Upper lobe of right lung (tissue), 1 donor: ENCODE results near the gene TRPV4. TPM values are rescaled to one million over a fixed set of nuclear protein-coding genes. Genes with fewer than 3 reads are reported as not detected.
"Not testable (repeated sequence)": the region's sequence is repeated elsewhere in the genome, so short reads cannot be mapped to it uniquely, and the experiment has no call there.

Experiments
- ATAC-seq: fragments of 200-7000 bp; cut with Tn5 transposase; one replicate; pipeline ENCODE4 v1.9.1; 2020; ENCODE audit warnings: mild to moderate bottlenecking, moderate library complexity
- DNase-seq: peaks from one replicate; pipeline ENCODE4 v3.0.0-alpha.2; 2020
- H3K27ac ChIP-seq: fragments of 200-600 bp; one replicate; pipeline ENCODE4 v1.8.0; 2022
- H3K27me3 ChIP-seq: fragments of 200-600 bp; one replicate; pipeline ENCODE4 v1.8.0; 2022; ENCODE audit warnings: mild to moderate bottlenecking
- H3K36me3 ChIP-seq: fragments of 200-600 bp; one replicate; pipeline ENCODE4 v1.8.0; 2022
- H3K4me1 ChIP-seq: fragments of 200-600 bp; one replicate; pipeline ENCODE4 v1.8.0; 2022
- H3K4me3 ChIP-seq: fragments of 200-600 bp; one replicate; pipeline ENCODE4 v1.8.0; 2022; ENCODE audit warnings: mild to moderate bottlenecking
- H3K9me3 ChIP-seq: fragments of 200-600 bp; one replicate; pipeline ENCODE4 v1.8.0; 2022
- intact Hi-C: fragments of 100-400 bp; cut with DNase I; formaldehyde crosslinking; loops from one replicate; pipeline ENCODE4 v1.11.0; 2022
- total RNA-seq: library from RNA; stranded (reverse); fragmentation: NEBNext Ultra II Directional; extraction: Animal tissue kit (Norgen Biotek cat#: 25700); gene quantifications from one replicate; pipeline ENCODE4 v1.2.1, GENCODE V29; 2021
- TF ChIP-seq, protein P1 (sequence below): fragments of 200-600 bp; IDR thresholded peaks from one replicate; pipeline ENCODE4 v1.8.0; 2022; ENCODE audit warnings: antibody characterized with exemption
- donor health status: DM: no; HTN: yes; CAD: no; lungs with severe emphysema.

TRPV4 gene
- total RNA-seq, 1 donor from 2014 or later: 4.5 TPM

DNA sequence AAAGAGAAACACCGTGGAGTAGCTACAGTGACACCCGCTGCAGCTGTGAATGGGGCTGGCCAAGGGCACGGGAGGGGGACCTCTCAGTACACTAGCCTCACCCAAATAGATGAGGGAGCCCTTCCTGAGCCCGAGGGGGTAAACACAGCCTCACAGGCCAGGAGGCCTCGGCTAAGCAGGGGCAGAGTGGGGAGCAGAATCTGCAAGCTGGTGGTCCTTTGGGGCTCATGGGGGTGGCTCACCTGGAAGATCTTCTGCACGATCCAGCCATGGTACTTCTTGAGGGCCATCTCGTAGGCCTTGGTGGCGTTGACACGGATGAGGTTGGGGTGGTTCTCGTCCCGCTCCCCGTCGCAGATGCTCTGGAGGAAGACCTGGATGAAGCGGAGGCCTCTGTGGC is 22.2 kb upstream of the TRPV4 start:
- DNase-seq: no peak
- TF ChIP-seq, protein P1, sequence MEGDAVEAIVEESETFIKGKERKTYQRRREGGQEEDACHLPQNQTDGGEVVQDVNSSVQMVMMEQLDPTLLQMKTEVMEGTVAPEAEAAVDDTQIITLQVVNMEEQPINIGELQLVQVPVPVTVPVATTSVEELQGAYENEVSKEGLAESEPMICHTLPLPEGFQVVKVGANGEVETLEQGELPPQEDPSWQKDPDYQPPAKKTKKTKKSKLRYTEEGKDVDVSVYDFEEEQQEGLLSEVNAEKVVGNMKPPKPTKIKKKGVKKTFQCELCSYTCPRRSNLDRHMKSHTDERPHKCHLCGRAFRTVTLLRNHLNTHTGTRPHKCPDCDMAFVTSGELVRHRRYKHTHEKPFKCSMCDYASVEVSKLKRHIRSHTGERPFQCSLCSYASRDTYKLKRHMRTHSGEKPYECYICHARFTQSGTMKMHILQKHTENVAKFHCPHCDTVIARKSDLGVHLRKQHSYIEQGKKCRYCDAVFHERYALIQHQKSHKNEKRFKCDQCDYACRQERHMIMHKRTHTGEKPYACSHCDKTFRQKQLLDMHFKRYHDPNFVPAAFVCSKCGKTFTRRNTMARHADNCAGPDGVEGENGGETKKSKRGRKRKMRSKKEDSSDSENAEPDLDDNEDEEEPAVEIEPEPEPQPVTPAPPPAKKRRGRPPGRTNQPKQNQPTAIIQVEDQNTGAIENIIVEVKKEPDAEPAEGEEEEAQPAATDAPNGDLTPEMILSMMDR: no peak
- H3K36me3 ChIP-seq: peaks cover 51% of the 10 kb centered on the region
- no peaks in the 10 kb centered on the region for H3K27me3 ChIP-seq
- no peak overlapping the region for H3K4me3 ChIP-seq
- intact Hi-C loops: no loop called here
- H3K9me3 ChIP-seq: no peaks in the 10 kb centered on the region
- no peak overlapping the region for H3K27ac ChIP-seq
- ATAC-seq: no peak
- no peaks in the 10 kb centered on the region for H3K4me1 ChIP-seq

DNA sequence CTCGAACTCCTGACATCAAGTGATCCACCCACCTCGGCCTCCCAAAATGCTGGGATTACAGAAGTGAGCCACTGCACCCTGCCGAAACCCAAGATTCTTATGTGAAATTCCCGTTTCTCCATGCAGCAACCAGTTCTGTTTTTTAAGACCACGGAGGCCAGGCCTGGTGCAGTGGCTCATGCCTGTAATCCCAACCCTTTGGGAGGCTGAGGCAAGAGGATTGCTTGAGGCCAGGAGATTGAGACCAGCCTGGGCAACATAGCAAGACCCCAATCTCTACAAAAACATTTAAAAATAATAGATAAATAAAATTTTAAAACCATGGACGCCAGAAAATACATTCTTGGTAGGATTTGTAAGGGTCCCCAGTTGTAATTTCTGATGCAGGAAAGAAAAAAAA is 17.3 kb upstream of the TRPV4 start:
- DNase-seq, H3K27ac ChIP-seq, intact Hi-C loops, ATAC-seq, H3K4me1 ChIP-seq, H3K9me3 ChIP-seq, H3K27me3 ChIP-seq, H3K4me3 ChIP-seq: not testable (repeated sequence)
- H3K36me3 ChIP-seq: peaks cover 25% of the 10 kb centered on the region

DNA sequence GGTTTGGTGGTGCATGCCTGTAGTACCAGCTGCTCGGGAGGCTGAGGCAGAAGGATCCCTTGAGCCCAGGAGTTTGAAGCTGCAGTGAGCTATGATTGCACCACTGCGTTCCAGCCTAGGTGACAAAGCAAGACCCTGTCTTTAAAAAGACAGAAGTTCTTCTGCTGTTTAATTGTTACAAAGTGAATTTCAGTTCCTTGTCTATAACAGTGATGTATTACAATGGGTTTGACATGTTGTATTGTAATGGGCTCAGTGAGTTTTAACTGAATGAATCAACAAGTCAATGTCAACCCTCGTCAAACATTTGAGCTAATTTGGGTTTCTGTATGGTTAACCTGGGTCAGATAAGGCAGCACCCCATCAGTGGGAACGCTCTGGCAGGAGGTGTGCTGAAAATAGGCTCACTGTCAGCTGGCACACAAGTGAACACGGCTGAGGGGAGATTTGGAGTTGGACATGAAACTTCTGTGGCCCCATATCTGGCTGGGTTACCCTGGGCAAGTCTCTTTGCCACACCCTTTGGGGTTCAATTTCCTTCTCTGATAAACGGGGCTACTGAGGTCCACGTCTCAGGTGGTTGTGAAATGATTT is 14.0 kb upstream of the TRPV4 start:
- Histone ChIP-seq H3K36me3 (peaks cover 7% of the 10 kb centered on the region), H3K27ac (no peak overlapping the region), H3K4me1 (peaks cover 8% of the 10 kb centered on the region), H3K27me3 (no peaks in the 10 kb centered on the region), H3K4me3 (no peak overlapping the region), H3K9me3 (no peaks in the 10 kb centered on the region)
- TF ChIP-seq, protein P1: no peak
- intact Hi-C loops: no loop called here
- DNase-seq: no peak
- no peak for ATAC-seq

DNA sequence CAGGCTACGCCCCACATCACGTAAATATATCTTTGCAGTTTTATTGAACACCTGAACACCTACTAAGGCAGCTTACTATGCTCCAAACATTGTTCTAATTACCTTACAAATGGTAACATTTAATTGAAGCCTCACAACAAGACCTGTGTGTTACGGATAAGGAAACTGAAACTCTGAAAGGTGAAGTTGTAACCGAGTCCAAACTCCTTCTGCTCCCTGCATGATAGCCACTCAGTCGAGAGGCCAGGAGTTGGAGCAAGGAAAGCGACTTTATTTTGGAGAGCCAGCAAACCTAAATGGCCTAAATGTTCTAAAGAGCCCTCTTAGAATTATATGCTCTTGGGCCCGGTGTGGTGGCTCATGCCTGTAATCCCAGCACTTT is 12.6 kb upstream of the TRPV4 start:
- peak overlapping the region; percentile 32 for H3K4me3 ChIP-seq
- no peaks in the 10 kb centered on the region for H3K9me3 ChIP-seq
- no peak overlapping the region for H3K27ac ChIP-seq
- no peaks in the 10 kb centered on the region for H3K27me3 ChIP-seq
- H3K4me1 ChIP-seq: peaks cover 8% of the 10 kb centered on the region
- H3K36me3 ChIP-seq: peaks cover under 1% of the 10 kb centered on the region
- no peak for DNase-seq
- TF ChIP-seq, protein P1: no peak
- ATAC-seq: no peak
- intact Hi-C loops: no loop called here

DNA sequence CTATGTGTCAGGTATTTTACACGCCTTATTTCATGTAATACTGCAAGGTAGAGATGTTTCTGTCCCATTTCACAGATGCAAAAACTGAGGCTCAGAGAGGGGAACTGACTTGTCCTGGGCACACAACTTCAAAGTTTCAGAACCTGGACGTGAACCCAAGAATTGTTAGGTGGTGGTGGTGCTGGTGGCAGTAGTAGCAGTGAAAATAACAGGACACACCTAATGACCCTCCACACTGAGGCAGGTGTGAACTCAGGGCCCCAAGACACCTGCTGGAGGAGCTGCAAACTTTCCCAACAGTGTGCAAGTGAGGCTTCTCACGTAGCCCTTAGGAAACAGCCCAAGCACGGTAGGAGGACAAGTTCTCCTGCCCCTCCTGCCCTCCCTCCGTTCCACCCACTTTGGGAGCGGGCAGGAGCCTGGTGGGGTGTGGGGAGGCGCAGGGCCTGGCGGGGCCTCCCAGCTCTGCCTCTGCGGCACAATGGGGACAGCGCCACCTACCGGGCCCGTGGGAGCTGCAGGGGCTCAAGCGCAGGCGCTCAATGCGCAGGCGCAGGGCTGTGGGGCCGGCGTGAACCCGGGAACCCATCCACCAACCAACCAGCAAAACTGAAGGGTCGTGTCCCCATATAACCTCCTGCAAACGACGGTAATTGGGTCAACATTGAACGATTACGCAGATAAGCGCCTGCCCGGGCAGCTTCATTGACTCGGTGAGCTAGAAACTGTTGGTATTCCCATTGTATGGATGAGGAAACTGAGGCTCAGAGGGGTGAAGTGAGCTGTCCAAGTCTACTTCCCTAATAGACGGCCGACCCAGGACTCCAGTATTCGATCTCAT is 12.0 kb upstream of the TRPV4 start:
- no peaks in the 10 kb centered on the region for H3K9me3 ChIP-seq
- DNase-seq (peak; percentile 95), ATAC-seq (peak; percentile 99)
- no peaks in the 10 kb centered on the region for H3K27me3 ChIP-seq
- H3K4me1 ChIP-seq: peaks cover 8% of the 10 kb centered on the region
- H3K4me3 ChIP-seq: peak overlapping the region; percentile 32
- H3K36me3 ChIP-seq: no peaks in the 10 kb centered on the region
- intact Hi-C loops: no loop called here
- H3K27ac ChIP-seq: no peak overlapping the region
- TF ChIP-seq, protein P1: peak; percentile 98

DNA sequence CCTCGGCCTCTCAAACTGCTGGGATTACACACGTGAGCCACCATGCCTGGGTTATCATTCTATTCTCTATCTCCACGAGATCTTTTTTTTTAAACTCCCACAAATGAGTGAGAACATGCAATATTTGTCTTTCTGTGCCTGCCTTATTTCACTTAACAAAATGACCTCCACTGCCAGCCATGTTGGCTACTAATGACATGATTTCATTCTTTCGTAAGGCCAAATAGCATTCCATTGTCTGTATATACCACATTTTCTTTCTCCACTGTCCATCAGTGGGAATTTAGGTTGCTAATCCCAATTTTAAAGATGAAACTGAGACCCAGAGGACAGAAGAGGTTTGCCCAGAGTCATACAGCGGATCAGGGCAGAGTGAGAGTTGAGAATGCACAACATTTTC is 10.9 kb upstream of the TRPV4 start:
- intact Hi-C loops: no loop called here
- DNase-seq: no peak
- ATAC-seq: no peak
- Histone ChIP-seq H3K27me3 (no peaks in the 10 kb centered on the region), H3K9me3 (no peaks in the 10 kb centered on the region), H3K27ac (no peak overlapping the region), H3K4me3 (no peak overlapping the region), H3K36me3 (no peaks in the 10 kb centered on the region), H3K4me1 (peaks cover 8% of the 10 kb centered on the region)
- TF ChIP-seq, protein P1: no peak
